Type B pancreatic cell (in vitro differentiated cells): ENCODE data around the gene EIF5A. TPM values are rescaled to one million over a fixed set of nuclear protein-coding genes. Genes with fewer than 3 reads are reported as not detected.
A peak's percentile ranks its signal among the peaks of the same experiment; 100 is the strongest.

Experiments
- DNase-seq: peaks from one replicate; pipeline ENCODE4 v3.0.0; 2021; ENCODE audit warnings: mixed read lengths; ENCODE audit not compliant: unreplicated experiment; ENCODE audit errors: extremely low spot score
- H3K27ac Mint-ChIP-seq: 2 replicates; pipeline ENCODE4 v1.8.0; 2021; ENCODE audit warnings: mild to moderate bottlenecking, mixed read lengths
- H3K27me3 Mint-ChIP-seq: 2 replicates; pipeline ENCODE4 v1.8.0; 2021; ENCODE audit warnings: mixed read lengths
- H3K36me3 Mint-ChIP-seq: 2 replicates; pipeline ENCODE4 v1.8.0; 2021; ENCODE audit warnings: mixed read lengths
- H3K4me1 Mint-ChIP-seq: one replicate; pipeline ENCODE4 v1.8.0; 2021; ENCODE audit warnings: mixed read lengths; ENCODE audit not compliant: unreplicated experiment
- H3K4me3 Mint-ChIP-seq: 2 replicates; pipeline ENCODE4 v1.8.0; 2021; ENCODE audit warnings: mild to moderate bottlenecking, mixed read lengths
- H3K9me3 Mint-ChIP-seq: 2 replicates; pipeline ENCODE4 v1.8.0; 2021; ENCODE audit warnings: mixed read lengths
- total RNA-seq: library from RNA; stranded (reverse); gene quantifications from 2 replicates; pipeline ENCODE4 v1.2.1, GENCODE V29; 2021; ENCODE audit warnings: low replicate concordance
- TF ChIP-seq, protein P1 (sequence below): fragments of 200-600 bp; sonication (generic); conservative IDR thresholded peaks from 2 replicates; pipeline ENCODE4 v1.5.0; 2021; ENCODE audit warnings: antibody characterized with exemption, mild to moderate bottlenecking

The EIF5A gene
- total RNA-seq, 1 donor from 2014 or later: 454 TPM

DNA sequence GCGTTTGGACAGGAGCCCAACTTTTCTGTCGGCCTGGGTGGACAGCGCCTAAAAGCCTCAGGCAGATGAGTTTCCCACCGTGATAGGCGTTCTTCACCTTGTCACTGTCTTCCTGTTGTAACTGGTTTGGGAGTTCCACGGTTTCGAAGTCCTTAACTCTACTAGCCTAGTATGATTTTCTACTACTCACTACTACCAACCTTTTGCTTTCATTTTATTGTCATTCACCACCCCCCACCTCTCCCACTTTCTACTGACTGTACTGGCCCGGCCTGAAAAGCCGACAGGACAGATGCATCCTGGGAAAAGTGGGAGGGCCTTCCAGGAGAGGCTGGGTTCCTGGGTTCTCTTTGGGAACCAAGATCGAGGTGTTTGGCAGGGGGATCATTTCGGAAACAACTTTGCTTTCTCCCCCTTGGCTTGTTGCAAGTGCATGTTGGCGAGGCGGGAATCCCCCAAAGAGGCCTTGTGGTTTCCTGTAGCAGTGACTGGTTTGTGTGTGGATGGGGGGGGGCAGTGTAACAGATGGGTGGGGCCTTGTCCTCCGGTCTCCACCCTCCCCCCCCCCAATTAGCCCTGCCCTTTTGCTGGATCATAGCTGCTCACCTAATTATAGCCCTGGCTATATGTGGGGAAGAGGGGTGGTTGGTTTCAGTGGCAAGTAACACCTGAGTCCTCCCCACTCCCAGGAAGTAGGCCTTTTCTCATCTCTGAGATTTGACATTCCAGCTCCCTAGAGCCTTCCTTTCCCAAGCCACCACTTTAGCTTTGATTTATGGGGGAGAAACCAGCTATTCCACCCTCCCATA lies 1.4 kb downstream of the EIF5A start:
- Mint-ChIP-seq H3K27ac (peak overlapping the region; percentile 99), H3K36me3 (peaks cover 29% of the 10 kb centered on the region), H3K27me3 (no peaks in the 10 kb centered on the region), H3K4me1 (peaks cover 35% of the 10 kb centered on the region), H3K4me3 (peak overlapping the region; percentile 98), H3K9me3 (no peaks in the 10 kb centered on the region)
- DNase-seq: no peak
- TF ChIP-seq, protein P1, sequence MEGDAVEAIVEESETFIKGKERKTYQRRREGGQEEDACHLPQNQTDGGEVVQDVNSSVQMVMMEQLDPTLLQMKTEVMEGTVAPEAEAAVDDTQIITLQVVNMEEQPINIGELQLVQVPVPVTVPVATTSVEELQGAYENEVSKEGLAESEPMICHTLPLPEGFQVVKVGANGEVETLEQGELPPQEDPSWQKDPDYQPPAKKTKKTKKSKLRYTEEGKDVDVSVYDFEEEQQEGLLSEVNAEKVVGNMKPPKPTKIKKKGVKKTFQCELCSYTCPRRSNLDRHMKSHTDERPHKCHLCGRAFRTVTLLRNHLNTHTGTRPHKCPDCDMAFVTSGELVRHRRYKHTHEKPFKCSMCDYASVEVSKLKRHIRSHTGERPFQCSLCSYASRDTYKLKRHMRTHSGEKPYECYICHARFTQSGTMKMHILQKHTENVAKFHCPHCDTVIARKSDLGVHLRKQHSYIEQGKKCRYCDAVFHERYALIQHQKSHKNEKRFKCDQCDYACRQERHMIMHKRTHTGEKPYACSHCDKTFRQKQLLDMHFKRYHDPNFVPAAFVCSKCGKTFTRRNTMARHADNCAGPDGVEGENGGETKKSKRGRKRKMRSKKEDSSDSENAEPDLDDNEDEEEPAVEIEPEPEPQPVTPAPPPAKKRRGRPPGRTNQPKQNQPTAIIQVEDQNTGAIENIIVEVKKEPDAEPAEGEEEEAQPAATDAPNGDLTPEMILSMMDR: no peak

DNA sequence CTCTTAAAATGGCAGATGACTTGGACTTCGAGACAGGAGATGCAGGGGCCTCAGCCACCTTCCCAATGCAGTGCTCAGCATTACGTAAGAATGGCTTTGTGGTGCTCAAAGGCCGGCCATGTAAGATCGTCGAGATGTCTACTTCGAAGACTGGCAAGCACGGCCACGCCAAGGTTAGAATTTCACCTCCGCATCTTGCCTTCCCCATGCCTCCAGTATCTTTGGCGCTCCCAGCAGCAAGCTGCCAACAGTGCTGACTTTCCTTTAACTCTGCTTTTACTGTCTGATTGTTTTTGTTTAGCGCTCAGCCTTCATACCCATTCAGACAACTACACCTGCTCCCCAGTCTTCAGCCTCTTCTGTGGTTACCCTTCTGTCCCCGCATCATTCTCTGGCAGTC lies 2.2 kb downstream of the EIF5A start:
- peak overlapping the region; percentile 99 for H3K27ac Mint-ChIP-seq
- no peak for DNase-seq
- no peaks in the 10 kb centered on the region for H3K27me3 Mint-ChIP-seq
- H3K9me3 Mint-ChIP-seq: no peaks in the 10 kb centered on the region
- TF ChIP-seq, protein P1: no peak
- H3K36me3 Mint-ChIP-seq: peaks cover 29% of the 10 kb centered on the region
- peaks cover 43% of the 10 kb centered on the region for H3K4me1 Mint-ChIP-seq
- peak overlapping the region; percentile 98 for H3K4me3 Mint-ChIP-seq

DNA sequence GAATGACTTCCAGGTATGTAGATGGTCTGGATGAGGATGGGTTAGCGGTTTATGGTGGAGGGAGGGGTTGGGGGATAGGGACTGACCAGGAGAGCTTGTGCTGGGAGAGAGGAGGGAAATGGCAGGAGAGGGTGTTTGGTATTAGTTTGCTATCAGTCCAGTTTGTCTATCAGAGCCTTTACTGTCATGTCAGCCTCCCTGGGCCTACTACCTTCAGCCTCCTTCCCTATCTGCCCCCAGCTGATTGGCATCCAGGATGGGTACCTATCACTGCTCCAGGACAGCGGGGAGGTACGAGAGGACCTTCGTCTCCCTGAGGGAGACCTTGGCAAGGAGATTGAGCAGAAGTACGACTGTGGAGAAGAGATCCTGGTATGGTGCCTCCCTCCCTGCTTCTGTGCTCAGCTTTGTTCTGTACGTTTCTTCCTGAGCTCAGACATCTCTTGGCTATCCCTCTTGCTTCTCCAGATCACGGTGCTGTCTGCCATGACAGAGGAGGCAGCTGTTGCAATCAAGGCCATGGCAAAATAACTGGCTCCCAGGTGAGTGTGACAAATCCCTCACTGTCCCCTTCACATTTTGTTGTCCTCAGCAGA lies 3.8 kb downstream of the EIF5A start:
- Mint-ChIP-seq H3K36me3 (peaks cover 30% of the 10 kb centered on the region), H3K4me1 (peaks cover 43% of the 10 kb centered on the region), H3K27me3 (no peaks in the 10 kb centered on the region), H3K4me3 (peak overlapping the region; percentile 98), H3K9me3 (no peaks in the 10 kb centered on the region), H3K27ac (no peak overlapping the region)
- no peak for DNase-seq
- TF ChIP-seq, protein P1: no peak

DNA sequence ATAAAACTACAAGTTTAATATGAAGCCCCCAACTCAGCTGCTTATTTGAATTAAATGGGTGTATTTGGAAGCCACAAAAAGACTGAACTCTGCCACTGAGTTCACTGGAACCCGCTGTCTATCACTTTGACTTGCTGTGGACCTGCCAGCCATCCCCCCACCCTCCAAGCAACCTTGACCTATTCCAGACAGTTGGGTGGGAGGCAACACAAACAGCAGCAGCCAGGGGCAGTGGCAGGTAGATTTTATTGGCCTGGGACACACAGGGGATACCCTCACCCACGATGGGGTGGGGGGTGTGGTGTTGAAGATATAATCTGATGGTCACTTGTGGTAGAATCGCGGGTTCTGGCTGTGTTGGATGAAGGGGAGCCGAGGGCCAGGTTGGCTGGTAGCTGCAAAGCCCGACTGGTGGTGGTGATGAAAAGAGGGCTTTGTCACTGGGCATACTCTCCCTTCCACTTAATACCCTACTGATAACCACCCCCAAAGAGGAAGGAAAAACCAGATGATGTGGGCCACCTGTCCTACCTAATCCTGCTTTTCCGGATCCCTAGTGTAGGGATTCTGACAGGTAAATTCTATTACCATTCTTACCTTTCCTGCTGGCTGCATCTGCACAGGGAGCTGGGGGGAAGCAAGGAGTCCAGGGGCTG lies 5.1 kb downstream of the EIF5A start:
- H3K4me3 Mint-ChIP-seq: peak overlapping the region; percentile 87
- no peak for DNase-seq
- TF ChIP-seq, protein P1: no peak
- H3K27ac Mint-ChIP-seq: peak overlapping the region; percentile 82
- H3K27me3 Mint-ChIP-seq: no peaks in the 10 kb centered on the region
- H3K4me1 Mint-ChIP-seq: peaks cover 43% of the 10 kb centered on the region
- H3K36me3 Mint-ChIP-seq: peaks cover 33% of the 10 kb centered on the region
- no peaks in the 10 kb centered on the region for H3K9me3 Mint-ChIP-seq

GRCh38 chr17:7313088-7313889 lies 5.9 kb downstream of the EIF5A start:
- DNase-seq: no peak
- peaks cover 33% of the 10 kb centered on the region for H3K36me3 Mint-ChIP-seq

More at GRCh38 chr17:7313088-7313889, 5.9 kb downstream of the EIF5A start:
- peak overlapping the region; percentile 82 for H3K27ac Mint-ChIP-seq
- peak overlapping the region; percentile 87 for H3K4me3 Mint-ChIP-seq
- H3K9me3 Mint-ChIP-seq: no peaks in the 10 kb centered on the region
- TF ChIP-seq, protein P1: peak; percentile 60
- H3K27me3 Mint-ChIP-seq: no peaks in the 10 kb centered on the region
- peaks cover 43% of the 10 kb centered on the region for H3K4me1 Mint-ChIP-seq
